ENCODE results near the gene IFNLR1. TPM values are rescaled to one million over a fixed set of nuclear protein-coding genes. Genes with fewer than 3 reads are reported as not detected.

Gene IFNLR1
- total and polyA plus RNA-seq, 3 experiments from 2014 or later, result 3.1 to 6.1 (median 5.4) TPM

- H3K9me3 ChIP-seq (ENCODE audit: low read length), result no peaks in the 10 kb centered on the region
- H3K36me3 ChIP-seq (ENCODE audit: insufficient read depth, low read length), result no peaks in the 10 kb centered on the region
- H3K4me1 ChIP-seq (ENCODE audit: insufficient read depth, low read length), result peaks cover under 1% of the 10 kb centered on the region
- Mint-ChIP-seq H3K36me3 (no peaks in the 10 kb centered on the region), H3K4me1 (peaks cover 0 to under 1% (median 0%) of the 10 kb centered on the region in 3 donors), H3K9me3 (no peaks in the 10 kb centered on the region), H3K4me3 (no peak overlapping the region), H3K27ac (no peak overlapping the region), H3K27me3 (peaks cover 24 to 49% of the 10 kb centered on the region in 2 donors)
- H3K27ac ChIP-seq (ENCODE audit: low read depth, low read length), result no peak overlapping the region
- ChIA-PET POLR2A (no interaction called here), CTCF (no interaction called here)
- H3K4me3 ChIP-seq (ENCODE audit: low read length), result no peak overlapping the region
- DNase-seq, result no peak
- H3K27me3 ChIP-seq (ENCODE audit: insufficient read depth, low read length, poor library complexity, severe bottlenecking), result peaks cover 11% of the 10 kb centered on the region
Measured at GRCh38 chr1:24117722-24118409, 69.2 kb downstream of the IFNLR1 start.

- ChIA-PET POLR2A (no interaction called here), CTCF (no interaction called here)
- Histone ChIP-seq H3K4me1 (ENCODE audit: insufficient read depth, low read length) (peaks cover 8% of the 10 kb centered on the region), H3K36me3 (ENCODE audit: insufficient read depth, low read length) (no peaks in the 10 kb centered on the region), H3K9me3 (ENCODE audit: low read length) (no peaks in the 10 kb centered on the region), H3K4me3 (ENCODE audit: low read length) (no peak overlapping the region), H3K27ac (ENCODE audit: low read depth, low read length) (no peak overlapping the region), H3K27me3 (ENCODE audit: insufficient read depth, low read length, poor library complexity, severe bottlenecking) (peaks cover 11% of the 10 kb centered on the region)
- Mint-ChIP-seq H3K4me1 (peaks cover 0 to 8% (median 4%) of the 10 kb centered on the region in 3 donors), H3K4me3 (no peak overlapping the region), H3K27ac (no peak overlapping the region), H3K9me3 (no peaks in the 10 kb centered on the region), H3K27me3 (peaks cover 26 to 56% of the 10 kb centered on the region in 2 donors), H3K36me3 (no peaks in the 10 kb centered on the region)
- DNase-seq, result no peak
Measured at GRCh38 chr1:24117132-24117531, 70.0 kb downstream of the IFNLR1 start.

GRCh38 chr1:24114753-24115152 is 72.3 kb downstream of the IFNLR1 start:
- Mint-ChIP-seq H3K4me1 (peaks cover 0 to 12% (median 5%) of the 10 kb centered on the region in 3 donors), H3K27me3 (peaks cover 24 to 52% of the 10 kb centered on the region in 2 donors), H3K4me3 (no peak overlapping the region), H3K27ac (no peak overlapping the region), H3K36me3 (no peaks in the 10 kb centered on the region), H3K9me3 (no peaks in the 10 kb centered on the region)
- H3K27me3 ChIP-seq (ENCODE audit: insufficient read depth, low read length, poor library complexity, severe bottlenecking), result peaks cover 5% of the 10 kb centered on the region
- DNase-seq, result no peak
- no peaks in the 10 kb centered on the region for H3K36me3 ChIP-seq (ENCODE audit: insufficient read depth, low read length)
- ChIA-PET CTCF (no interaction called here), POLR2A (no interaction called here)
- H3K4me3 ChIP-seq (ENCODE audit: low read length), result no peak overlapping the region
- H3K27ac ChIP-seq (ENCODE audit: low read depth, low read length), result no peak overlapping the region
- peaks cover 8% of the 10 kb centered on the region for H3K4me1 ChIP-seq (ENCODE audit: insufficient read depth, low read length)
- no peaks in the 10 kb centered on the region for H3K9me3 ChIP-seq (ENCODE audit: low read length)

- H3K27ac ChIP-seq (ENCODE audit: low read depth, low read length), result no peak overlapping the region
- peak in 1 of 5 donors; percentile 26 for DNase-seq
- peaks cover 4% of the 10 kb centered on the region for H3K27me3 ChIP-seq (ENCODE audit: insufficient read depth, low read length, poor library complexity, severe bottlenecking)
- H3K4me1 ChIP-seq (ENCODE audit: insufficient read depth, low read length), result peaks cover 8% of the 10 kb centered on the region
- Mint-ChIP-seq H3K36me3 (no peaks in the 10 kb centered on the region), H3K9me3 (no peaks in the 10 kb centered on the region), H3K27ac (no peak overlapping the region), H3K4me3 (no peak overlapping the region), H3K4me1 (peaks cover 0 to 12% (median 5%) of the 10 kb centered on the region in 3 donors), H3K27me3 (peaks cover 23 to 45% of the 10 kb centered on the region in 2 donors)
- ChIA-PET CTCF (no interaction called here), POLR2A (no interaction called here)
- H3K36me3 ChIP-seq (ENCODE audit: insufficient read depth, low read length), result no peaks in the 10 kb centered on the region
- H3K4me3 ChIP-seq (ENCODE audit: low read length), result no peak overlapping the region
- no peaks in the 10 kb centered on the region for H3K9me3 ChIP-seq (ENCODE audit: low read length)
Measured at GRCh38 chr1:24113641-24114033, 73.5 kb downstream of the IFNLR1 start.

GRCh38 chr1:24111996-24112779 is 74.9 kb downstream of the IFNLR1 start, which contains the start of gene MYOM3:
TSS of gene MYOM3 (minus strand) at chr1:24112135. CDS start at chr1:24108636, 3,499 bp downstream.
- CTCF ChIA-PET, result no interaction called here
- peak; percentile 13 to 67 (median 28) for DNase-seq
- Histone ChIP-seq H3K27ac (ENCODE audit: low read depth, low read length) (no peak within 1 kb of the TSS), H3K9me3 (ENCODE audit: low read length) (no peaks in the 10 kb centered on the region), H3K27me3 (ENCODE audit: insufficient read depth, low read length, poor library complexity, severe bottlenecking) (peaks cover 4% of the 10 kb centered on the region), H3K4me3 (ENCODE audit: low read length) (no peak within 1 kb of the TSS), H3K36me3 (ENCODE audit: insufficient read depth, low read length) (no peaks in the 10 kb centered on the region), H3K4me1 (ENCODE audit: insufficient read depth, low read length) (peaks cover 8% of the 10 kb centered on the region)
- Mint-ChIP-seq H3K9me3 (no peaks in the 10 kb centered on the region), H3K4me1 (peaks cover 0 to 12% (median 5%) of the 10 kb centered on the region in 3 donors), H3K4me3 (peak within 1 kb of the TSS in 3 of 7 donors; percentile 44 to 63 (median 54)), H3K27me3 (peaks cover 14 to 35% of the 10 kb centered on the region in 2 donors), H3K36me3 (no peaks in the 10 kb centered on the region), H3K27ac (peak within 1 kb of the TSS in 2 of 8 donors; percentile 43 to 47)
- POLR2A ChIA-PET, result no interaction called here

- DNase-seq, result peak in 1 of 5 donors; percentile 25
- Histone ChIP-seq H3K9me3 (ENCODE audit: low read length) (no peaks in the 10 kb centered on the region), H3K4me3 (ENCODE audit: low read length) (no peak overlapping the region), H3K27me3 (ENCODE audit: insufficient read depth, low read length, poor library complexity, severe bottlenecking) (peaks cover 4% of the 10 kb centered on the region), H3K36me3 (ENCODE audit: insufficient read depth, low read length) (no peaks in the 10 kb centered on the region), H3K27ac (ENCODE audit: low read depth, low read length) (no peak overlapping the region), H3K4me1 (ENCODE audit: insufficient read depth, low read length) (peaks cover 8% of the 10 kb centered on the region)
- no peaks in the 10 kb centered on the region for H3K36me3 Mint-ChIP-seq
- ChIA-PET POLR2A (no interaction called here), CTCF (no interaction called here)
- no peak overlapping the region for H3K4me3 Mint-ChIP-seq
- H3K27me3 Mint-ChIP-seq, result peaks cover 14 to 29% of the 10 kb centered on the region in 2 donors
- H3K27ac Mint-ChIP-seq, result no peak overlapping the region
- no peaks in the 10 kb centered on the region for H3K9me3 Mint-ChIP-seq
- H3K4me1 Mint-ChIP-seq, result peaks cover 0 to 12% (median 5%) of the 10 kb centered on the region in 3 donors
Measured at GRCh38 chr1:24111262-24111995, 75.7 kb downstream of the IFNLR1 start.

- Histone ChIP-seq H3K36me3 (ENCODE audit: insufficient read depth, low read length) (no peaks in the 10 kb centered on the region), H3K4me1 (ENCODE audit: insufficient read depth, low read length) (peaks cover 8% of the 10 kb centered on the region), H3K27ac (ENCODE audit: low read depth, low read length) (no peak overlapping the region), H3K9me3 (ENCODE audit: low read length) (no peaks in the 10 kb centered on the region), H3K4me3 (ENCODE audit: low read length) (no peak overlapping the region), H3K27me3 (ENCODE audit: insufficient read depth, low read length, poor library complexity, severe bottlenecking) (no peaks in the 10 kb centered on the region)
- Mint-ChIP-seq H3K27ac (no peak overlapping the region), H3K4me3 (no peak overlapping the region), H3K9me3 (no peaks in the 10 kb centered on the region), H3K27me3 (peaks cover 12 to 22% of the 10 kb centered on the region in 2 donors), H3K4me1 (peaks cover 0 to 12% (median 5%) of the 10 kb centered on the region in 3 donors), H3K36me3 (no peaks in the 10 kb centered on the region)
- ChIA-PET POLR2A (no interaction called here), CTCF (no interaction called here)
- DNase-seq, result no peak
Measured at GRCh38 chr1:24110642-24111261, 76.3 kb downstream of the IFNLR1 start.
